Frontal cortex (tissue), 4 donors: ENCODE data around the gene TYROBP. TPM values are rescaled to one million over a fixed set of nuclear protein-coding genes. Genes with fewer than 3 reads are reported as not detected.
"Not testable (repeated sequence)": the region's sequence is repeated elsewhere in the genome, so short reads cannot be mapped to it uniquely, and the experiment has no call there.

ENCODE experiments used
- DNase-seq, 2 donors: peaks; one replicate each; pipeline ENCODE4 v3.0.0; 2012; ENCODE audit warnings: low spot score in 2 of 2
- FAIRE-seq: peaks from 2 replicates; lab custom pipeline; 2012; peaks lifted over from hg19 to GRCh38; lab: Jason Lieb, UNC
- total RNA-seq: library from RNA; depleted of rRNA; stranded (reverse); fragments of >200 nt; gene quantifications from one replicate; pipeline ENCODE4 v1.2.3, GENCODE V29; 2014
- donor health status: control.
- donor health status: control.
- donor health status: control.

Gene TYROBP
- total RNA-seq, 1 donor from 2014 or later, result 2.9 TPM

DNA sequence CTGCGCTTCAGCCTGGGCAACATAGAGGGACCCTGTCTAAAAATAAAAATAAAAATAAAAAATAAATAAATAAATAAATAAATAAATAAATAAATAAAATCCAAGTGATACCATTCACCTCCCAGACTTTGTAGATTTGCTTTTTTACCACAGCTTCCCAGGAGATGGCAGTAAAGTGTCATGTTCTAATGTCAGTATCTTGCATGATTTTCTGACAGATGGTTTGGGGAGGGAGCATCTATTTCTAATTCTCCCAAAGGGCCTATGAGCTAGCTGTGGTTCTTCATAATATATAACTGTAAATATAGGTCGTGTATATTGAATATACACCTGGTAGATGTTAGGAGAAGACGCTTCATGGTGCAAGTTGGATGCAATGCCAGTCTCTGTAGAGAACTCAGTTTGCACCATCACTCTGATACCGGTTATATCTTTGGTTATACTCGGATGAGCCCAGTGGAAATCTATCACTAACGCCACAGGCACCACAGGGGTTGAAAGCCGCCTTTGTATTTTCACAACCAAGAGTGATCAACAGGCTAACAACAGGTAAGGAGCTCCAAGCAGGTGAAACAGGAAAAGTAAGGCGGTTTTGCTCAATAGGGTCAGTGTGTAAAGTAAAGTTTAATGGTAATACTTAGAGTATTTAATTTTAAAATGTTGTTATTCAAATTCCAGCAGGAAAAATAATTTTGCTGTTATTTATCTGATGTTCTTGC is 25.8 kb downstream of the TYROBP start:
- DNase-seq (peak; percentile 77 to 80), FAIRE-seq (peak; percentile 98)

- peak; percentile 69 to 78 for DNase-seq
- no peak for FAIRE-seq
Observed at GRCh38 chr19:35879770-35880317, 28.3 kb downstream of the TYROBP start.

DNA sequence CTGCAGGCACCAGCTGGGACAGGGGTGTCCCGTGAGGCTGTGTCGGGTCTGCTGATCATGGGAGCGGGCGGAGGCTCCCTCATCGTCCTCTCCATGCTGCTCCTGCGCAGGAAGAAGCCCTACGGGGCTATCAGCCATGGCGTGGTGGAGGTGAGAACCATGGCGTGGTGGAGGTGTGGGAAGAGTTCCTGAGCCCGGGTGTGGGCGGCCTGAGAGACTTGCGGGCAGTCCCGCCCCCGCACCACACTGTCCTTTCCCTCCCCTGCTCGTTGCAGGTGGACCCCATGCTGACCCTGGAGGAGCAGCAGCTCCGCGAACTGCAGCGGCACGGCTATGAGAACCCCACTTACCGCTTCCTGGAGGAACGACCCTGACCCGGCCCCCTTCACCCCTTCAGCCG is 29.0 kb downstream of the TYROBP start:
- FAIRE-seq (no peak), DNase-seq (no peak)

- FAIRE-seq (no peak), DNase-seq (no peak)
Observed at GRCh38 chr19:35874392-35874930, 33.6 kb downstream of the TYROBP start.

DNA sequence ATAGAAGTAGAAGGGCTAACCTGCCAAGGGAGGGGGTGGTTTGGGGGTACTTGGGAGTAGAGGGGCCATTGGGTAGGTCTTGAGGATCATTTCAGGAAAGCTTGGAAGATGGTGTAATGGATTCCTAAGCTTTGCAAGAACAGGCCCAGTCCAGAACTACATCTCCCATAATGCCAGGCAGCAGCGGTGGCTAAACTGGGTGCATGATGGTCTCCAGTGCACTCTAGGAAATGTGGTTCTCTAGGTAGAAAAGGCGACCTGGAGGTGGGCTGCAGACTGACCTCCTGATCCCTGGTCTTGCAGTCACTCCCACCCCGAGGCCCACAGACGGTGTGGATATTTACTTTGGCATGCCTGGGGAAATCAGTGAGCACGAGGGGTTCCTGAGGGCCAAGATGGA is 35.9 kb downstream of the TYROBP start:
- FAIRE-seq (no peak), DNase-seq (no peak)

DNA sequence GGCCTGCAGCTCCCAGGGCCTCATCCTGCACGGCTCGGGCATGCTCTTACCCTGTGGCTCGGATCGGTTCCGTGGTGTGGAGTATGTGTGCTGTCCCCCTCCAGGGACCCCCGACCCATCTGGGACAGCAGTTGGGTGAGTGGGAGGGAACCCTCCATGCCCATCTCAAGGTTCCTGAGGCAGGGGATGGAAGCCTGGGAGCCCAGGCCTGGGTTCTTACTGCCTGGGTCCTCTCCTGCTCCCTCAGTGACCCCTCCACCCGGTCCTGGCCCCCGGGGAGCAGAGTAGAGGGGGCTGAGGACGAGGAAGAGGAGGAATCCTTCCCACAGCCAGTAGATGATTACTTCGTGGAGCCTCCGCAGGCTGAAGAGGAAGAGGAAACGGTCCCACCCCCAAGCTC is 36.5 kb downstream of the TYROBP start:
- no peak for FAIRE-seq
- DNase-seq, result no peak

DNA sequence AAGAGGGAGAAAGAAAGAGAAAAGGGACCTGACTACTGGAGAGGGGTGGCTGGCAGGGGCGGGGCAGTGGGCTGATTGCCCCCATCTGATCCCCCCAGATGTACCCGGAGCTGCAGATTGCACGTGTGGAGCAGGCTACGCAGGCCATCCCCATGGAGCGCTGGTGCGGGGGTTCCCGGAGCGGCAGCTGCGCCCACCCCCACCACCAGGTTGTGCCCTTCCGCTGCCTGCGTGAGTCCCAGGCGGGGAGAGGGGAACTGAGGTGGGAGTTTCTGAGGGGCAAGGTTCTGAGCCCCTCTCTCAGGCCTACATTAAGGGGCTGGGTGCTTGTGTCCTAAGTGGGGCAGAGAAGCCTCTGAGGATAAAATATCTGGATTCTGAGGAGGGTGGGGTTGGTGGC is 37.3 kb downstream of the TYROBP start:
- FAIRE-seq (no peak), DNase-seq (no peak)

- not testable (repeated sequence) for DNase-seq, FAIRE-seq
Observed at GRCh38 chr19:35870124-35870736, 37.9 kb downstream of the TYROBP start.

GRCh38 chr19:35869327-35870123 is 38.6 kb downstream of the TYROBP start:
- FAIRE-seq, result no peak
- peak; percentile 70 to 72 for DNase-seq

DNA sequence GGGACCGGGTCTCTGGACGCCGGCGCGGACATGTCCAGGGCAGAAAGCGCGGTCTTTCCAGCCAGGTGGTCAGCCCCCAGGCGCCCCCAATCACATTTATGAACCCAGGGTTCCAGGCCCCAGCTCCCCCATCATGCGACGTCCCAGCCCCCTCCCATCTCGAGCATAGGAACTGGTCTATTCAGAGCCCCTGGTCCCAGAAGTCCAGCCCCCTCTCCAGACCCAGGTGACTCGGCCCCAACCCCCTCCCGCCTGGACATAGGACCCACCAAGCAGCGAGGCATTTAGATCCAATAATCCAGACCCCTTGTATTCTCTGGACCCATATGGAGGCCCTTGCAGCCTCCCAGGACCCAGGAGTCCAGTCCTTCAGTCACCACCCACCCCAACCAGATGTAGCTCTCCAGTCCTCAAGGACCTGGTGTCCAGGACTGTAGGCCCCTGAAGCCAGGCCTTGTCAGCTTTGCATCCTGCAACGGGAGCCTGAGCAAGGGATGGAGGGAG is 39.2 kb downstream of the TYROBP start:
- DNase-seq, result no peak
- no peak for FAIRE-seq

GRCh38 chr19:35868172-35868822 is 39.8 kb downstream of the TYROBP start, which contains the start of gene APLP1:
TSS of gene APLP1 (plus strand) at chr19:35868574. CDS start at chr19:35868637, 63 bp downstream.
- DNase-seq (peak; percentile 81 to 88), FAIRE-seq (no peak)

DNA sequence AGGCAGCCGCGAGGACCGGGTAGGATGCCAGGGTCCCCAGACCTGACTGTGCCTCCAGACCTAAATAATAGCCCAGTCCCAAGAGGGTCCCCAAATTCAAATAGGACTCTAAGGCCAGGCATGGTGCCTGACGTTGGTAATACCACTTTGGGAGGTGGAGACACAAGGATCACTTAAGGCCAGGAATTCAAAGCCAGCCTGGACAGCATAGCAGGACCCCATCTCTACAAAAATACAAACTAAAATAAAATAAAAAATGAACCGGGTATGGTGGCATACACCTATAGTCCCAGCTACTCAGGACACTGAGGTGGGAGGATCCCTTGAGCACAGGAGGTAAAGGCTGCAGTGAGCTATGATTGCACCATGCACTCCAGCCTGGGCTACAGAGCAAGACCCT is 45.1 kb downstream of the TYROBP start:
- no peak for FAIRE-seq

GRCh38 chr19:35862528-35862927 is 45.6 kb downstream of the TYROBP start:
- DNase-seq (no peak), FAIRE-seq (no peak)

More for the DNA sequence above, 45.1 kb downstream of the TYROBP start:
- DNase-seq, result no peak

DNA sequence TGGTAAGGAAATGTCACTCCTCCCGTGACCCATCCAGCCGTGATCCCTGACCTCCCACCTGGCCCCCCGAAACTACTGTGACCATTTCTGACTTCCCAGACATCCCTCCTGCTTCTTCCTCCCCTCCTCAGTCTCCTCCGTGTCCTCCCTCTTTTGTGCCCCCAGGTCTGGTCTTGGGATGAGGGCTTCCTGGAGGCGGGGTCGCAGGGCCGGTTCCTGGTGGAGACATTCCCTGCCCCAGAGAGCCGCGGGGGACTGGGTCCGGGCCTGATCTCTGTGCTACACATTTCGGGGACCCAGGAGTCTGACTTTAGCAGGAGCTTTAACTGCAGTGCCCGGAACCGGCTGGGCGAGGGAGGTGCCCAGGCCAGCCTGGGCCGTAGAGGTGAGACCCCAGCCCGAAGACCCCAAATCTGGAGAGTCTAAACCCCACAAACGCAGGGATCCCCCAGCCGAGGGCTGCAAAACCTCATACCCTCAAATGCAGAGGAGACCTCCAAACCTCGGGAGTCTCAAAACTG is 46.4 kb downstream of the TYROBP start:
- no peak for DNase-seq
- FAIRE-seq, result no peak

DNA sequence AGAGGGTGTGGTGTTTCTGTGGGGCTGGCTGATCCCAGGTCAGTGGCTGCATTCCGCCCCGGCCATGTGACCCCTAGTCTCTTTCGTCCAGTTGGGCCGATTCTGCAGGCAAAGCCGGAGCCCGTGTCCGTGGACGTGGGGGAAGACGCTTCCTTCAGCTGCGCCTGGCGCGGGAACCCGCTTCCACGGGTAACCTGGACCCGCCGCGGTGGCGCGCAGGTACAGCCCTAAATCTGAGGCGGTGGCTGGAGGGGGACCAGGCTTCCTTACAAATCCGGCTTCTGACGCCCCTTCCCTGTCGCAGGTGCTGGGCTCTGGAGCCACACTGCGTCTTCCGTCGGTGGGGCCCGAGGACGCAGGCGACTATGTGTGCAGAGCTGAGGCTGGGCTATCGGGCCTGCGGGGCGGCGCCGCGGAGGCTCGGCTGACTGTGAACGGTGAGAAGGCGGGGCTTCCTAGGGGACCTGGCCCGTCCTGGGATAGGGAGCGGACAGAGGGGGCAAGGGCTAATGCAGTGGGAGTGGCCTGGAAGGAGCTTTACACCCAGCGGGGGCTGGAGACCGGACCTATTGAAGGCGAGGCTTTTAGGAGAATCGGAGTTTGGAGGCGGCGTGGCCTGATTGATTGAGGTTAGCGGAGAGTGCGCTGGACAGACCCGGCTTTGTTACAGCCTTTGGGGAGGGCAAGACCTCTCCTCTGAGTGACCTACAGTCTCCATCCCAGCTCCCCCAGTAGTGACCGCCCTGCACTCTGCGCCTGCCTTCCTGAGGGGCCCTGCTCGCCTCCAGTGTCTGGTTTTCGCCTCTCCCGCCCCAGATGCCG is 47.1 kb downstream of the TYROBP start:
- DNase-seq (no peak), FAIRE-seq (no peak)

GRCh38 chr19:35860436-35860817 is 47.7 kb downstream of the TYROBP start:
- FAIRE-seq, result no peak
- DNase-seq, result no peak

GRCh38 chr19:35859414-35859813 is 48.7 kb downstream of the TYROBP start:
- DNase-seq (no peak), FAIRE-seq (no peak)

GRCh38 chr19:35858311-35858710 is 49.8 kb downstream of the TYROBP start:
- FAIRE-seq (no peak), DNase-seq (no peak)
